Effector CD4-positive, alpha-beta T cell (primary cell): ENCODE measurements around the gene ARHGAP33.

Source experiments
- DNase-seq: peaks from one replicate; pipeline ENCODE4 v3.0.0-alpha.2; 2020

The ARHGAP33 gene

DNA sequence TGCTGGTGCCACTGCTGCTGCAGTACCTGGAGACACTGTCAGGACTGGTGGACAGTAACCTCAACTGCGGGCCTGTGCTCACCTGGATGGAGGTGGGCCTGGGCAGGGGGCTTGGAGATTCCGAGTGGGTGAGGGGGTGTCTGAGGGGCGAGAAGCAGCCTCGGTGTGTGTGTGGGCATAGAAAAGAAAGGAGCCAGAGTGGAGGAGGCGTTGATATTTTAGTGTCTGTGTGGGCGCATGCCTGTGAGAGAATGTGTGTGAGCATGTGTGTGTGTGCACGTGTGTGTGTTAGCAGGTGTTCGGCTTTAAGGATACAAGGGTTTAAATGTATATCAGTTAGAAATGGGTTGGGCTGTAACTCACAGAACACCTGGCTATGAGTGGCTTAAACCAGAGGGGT is 3.7 kb downstream of the ARHGAP33 start:
- no peak for DNase-seq

DNA sequence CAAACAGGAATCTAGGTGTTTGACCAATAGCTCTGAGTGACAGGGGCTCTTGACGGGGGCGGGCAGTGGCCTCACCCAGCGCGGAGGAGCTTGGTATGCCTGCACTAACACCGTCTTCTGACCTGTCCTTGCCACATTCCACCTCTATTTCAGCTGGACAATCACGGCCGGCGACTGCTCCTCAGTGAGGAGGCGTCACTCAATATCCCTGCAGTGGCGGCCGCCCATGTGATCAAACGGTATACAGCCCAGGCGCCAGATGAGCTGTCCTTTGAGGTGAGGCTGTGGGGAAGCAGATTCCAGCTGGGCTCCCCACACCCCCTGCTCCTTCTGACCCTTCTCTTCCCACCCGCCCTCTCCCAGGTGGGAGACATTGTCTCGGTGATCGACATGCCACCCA is 4.7 kb downstream of the ARHGAP33 start:
- DNase-seq: no peak

DNA sequence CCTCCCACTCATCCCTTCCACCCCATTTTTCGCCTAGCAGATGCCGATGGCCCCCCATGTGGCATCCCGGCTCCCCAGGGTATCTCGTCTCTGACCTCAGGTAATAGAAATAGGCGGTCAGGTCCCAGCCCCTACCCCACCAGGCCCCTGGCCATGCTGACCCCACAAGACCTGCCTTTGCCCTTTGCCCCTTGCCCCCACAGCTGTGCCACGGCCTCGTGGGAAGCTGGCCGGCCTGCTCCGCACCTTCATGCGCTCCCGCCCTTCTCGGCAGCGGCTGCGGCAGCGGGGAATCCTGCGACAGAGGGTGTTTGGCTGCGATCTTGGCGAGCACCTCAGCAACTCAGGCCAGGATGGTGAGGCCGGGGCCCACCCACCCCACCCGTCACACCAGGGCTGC is 5.4 kb downstream of the ARHGAP33 start:
- no peak for DNase-seq

- no peak for DNase-seq
These were observed 6.3 kb downstream of the ARHGAP33 start for GRCh38 chr19:35781650-35782049.

DNA sequence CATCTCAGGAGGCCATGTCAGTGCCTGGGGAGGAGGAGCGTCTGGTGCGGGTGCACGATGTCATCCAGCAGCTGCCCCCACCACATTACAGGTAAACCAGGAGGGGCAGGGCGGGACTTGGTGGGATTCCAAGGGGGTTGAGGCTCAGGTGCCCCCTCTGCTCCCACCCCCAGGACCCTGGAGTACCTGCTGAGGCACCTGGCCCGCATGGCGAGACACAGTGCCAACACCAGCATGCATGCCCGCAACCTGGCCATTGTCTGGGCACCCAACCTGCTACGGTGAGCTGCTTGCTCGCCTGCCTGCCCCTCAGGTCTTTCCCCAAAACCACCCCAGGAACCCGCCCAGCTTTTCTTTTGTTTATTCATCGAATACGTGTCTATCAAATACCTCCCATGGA is 7.2 kb downstream of the ARHGAP33 start:
- no peak for DNase-seq

DNA sequence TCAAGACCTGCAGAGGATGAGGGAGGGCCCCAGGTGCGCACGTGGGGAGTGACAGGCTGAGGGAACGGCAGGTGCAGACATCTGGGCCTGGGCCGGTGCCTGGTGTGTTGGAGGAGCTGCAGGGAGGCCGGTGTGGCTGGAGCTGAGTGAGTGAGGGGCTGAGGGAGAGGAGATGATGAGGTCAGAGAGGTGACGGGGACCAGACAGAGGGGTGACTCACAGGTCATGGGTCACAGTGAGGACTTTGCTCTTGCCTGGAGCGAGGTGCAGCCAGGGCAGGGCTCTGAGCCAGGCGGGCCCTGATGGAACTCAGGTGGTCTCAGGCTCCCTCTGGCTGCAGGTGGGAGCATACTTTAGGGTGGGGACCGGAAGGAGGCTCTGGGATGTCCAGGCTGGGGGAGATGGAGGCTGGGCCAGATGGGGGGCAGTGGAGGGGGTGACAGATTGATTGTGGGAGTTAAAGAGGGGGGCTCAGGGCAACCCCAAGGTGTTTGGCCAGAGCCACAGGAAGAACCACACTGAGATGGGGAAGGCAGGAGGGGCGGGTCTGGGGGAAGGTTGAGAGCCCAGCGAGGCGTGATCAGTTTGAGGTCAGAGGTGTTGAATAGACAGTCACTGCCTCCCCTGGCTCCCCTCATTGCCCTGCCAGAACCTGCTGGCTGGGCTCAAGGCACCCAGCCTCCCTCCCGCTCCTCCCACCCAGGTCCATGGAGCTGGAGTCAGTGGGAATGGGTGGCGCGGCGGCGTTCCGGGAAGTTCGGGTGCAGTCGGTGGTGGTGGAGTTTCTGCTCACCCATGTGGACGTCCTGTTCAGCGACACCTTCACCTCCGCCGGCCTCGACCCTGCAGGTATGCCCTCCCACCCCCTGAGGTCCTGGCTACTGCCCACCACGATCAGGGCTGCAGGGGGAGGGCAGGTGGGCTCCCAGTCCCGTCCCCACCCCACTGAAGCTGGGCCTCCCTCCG is 8.4 kb downstream of the ARHGAP33 start:
- no peak for DNase-seq

DNA sequence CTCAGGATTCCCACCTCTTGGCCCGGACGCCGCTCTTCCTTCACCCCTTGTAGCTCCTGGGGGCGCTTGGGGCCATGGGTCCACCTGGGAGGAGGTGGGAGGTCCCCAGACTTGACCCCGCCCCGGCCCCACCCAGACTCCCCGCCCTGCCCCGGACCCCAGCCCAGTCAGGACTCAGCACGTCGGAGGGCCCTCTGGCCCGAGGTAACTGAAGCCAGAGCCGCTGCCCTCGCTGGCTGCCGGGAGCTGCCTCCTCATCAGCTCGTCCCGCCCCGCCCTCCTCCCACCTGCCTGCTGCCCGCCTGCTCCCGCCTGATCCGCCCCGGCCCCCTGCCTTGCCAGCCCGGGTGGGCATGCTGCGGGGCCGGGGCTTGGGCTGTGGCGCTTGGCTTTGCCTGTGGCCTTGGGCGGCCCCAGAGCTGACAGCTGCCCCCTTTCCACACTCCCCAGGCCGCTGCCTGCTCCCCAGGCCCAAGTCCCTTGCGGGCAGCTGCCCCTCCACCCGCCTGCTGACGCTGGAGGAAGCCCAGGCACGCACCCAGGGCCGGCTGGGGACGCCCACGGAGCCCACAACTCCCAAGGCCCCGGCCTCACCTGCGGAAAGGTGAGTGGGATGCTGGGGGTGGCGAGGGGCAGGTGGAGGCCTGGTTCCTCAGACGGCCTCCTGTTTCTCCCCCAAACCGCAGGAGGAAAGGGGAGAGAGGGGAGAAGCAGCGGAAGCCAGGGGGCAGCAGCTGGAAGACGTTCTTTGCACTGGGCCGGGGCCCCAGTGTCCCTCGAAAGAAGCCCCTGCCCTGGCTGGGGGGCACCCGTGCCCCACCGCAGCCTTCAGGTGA is 9.4 kb downstream of the ARHGAP33 start:
- no peak for DNase-seq

DNA sequence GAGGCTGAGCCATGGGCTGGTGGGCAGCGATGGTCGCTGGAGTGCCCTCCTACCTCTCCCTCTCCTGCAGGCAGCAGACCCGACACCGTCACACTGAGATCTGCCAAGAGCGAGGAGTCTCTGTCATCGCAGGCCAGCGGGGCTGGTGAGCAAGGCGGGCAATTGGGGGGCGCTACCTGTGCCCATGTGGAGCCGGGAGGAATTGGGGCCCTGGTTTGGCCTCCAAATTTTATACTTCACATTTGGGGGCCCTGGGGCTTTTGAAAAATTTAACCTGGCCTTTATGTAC is 9.9 kb downstream of the ARHGAP33 start:
- no peak for DNase-seq

- no peak for DNase-seq
These were observed 11.2 kb downstream of the ARHGAP33 start for GRCh38 chr19:35786299-35787160.

DNA sequence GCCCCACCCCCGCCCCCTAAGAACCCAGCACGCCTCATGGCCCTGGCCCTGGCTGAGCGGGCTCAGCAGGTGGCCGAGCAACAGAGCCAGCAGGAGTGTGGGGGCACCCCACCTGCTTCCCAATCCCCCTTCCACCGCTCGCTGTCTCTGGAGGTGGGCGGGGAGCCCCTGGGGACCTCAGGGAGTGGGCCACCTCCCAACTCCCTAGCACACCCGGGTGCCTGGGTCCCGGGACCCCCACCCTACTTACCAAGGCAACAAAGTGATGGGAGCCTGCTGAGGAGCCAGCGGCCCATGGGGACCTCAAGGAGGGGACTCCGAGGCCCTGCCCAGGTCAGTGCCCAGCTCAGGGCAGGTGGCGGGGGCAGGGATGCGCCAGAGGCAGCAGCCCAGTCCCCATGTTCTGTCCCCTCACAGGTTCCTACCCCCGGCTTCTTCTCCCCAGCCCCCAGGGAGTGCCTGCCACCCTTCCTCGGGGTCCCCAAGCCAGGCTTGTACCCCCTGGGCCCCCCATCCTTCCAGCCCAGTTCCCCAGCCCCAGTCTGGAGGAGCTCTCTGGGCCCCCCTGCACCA is 11.9 kb downstream of the ARHGAP33 start:
- DNase-seq: no peak

DNA sequence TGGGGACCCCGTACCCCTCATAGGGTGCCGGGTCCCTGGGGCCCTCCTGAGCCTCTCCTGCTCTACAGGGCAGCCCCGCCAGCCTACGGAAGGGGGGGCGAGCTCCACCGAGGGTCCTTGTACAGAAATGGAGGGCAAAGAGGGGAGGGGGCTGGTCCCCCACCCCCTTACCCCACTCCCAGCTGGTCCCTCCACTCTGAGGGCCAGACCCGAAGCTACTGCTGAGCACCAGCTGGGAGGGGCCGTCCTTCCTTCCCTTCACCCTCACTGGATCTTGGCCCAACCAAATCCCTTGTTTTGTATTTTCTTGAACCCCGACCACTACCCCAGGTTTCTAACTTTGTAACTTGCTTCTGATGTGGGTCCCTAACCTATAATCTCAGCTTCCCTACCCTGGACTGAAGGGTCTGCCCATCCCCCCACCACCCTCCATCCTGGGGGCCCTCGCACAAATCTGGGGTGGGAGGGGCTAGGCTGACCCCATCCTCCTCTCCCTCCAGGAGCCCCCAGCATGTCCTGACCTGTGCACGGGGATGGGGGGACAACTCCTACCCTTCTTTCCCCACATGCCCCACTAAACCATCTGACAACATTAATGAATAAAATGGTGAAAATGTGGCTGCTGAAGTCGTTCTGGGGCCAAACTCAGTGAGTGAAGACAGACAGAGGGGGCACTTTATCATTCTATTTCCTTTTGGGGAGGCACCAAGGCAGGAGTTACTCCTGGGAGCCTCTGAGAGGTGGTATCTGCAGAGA is 13.0 kb downstream of the ARHGAP33 start:
- DNase-seq: no peak

- no peak for DNase-seq
These were observed 14.0 kb downstream of the ARHGAP33 start for GRCh38 chr19:35789195-35789977.

GRCh38 chr19:35789978-35790944 is 14.9 kb downstream of the ARHGAP33 start:
- no peak for DNase-seq

- DNase-seq: no peak
These were observed 15.8 kb downstream of the ARHGAP33 start for GRCh38 chr19:35790981-35791813.

- DNase-seq: no peak
These were observed 16.5 kb downstream of the ARHGAP33 start for GRCh38 chr19:35791814-35792279.

- DNase-seq: no peak
These were observed 16.9 kb downstream of the ARHGAP33 start for GRCh38 chr19:35792312-35792711.

DNA sequence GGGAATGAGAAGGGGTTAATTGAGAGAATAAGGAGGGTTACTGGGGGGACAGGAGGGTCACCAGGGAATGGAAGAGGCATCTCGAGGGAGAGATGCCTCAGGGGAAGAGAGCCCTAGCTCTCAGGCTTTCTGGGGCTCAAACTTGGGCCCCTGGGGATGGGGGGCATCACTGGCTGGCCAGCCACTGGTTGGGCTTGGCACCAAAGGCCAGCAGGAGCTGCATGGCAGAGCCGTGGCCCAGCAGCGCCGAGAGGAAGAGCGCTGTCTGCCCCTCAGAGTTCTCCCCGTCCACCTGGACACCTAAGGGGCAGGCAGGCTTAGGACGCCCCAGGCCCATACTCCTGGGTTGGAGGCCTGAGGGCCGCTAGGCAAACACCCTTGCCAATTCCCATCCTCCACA is 17.5 kb downstream of the ARHGAP33 start:
- no peak for DNase-seq

GRCh38 chr19:35793381-35794165 is 18.2 kb downstream of the ARHGAP33 start:
- no peak for DNase-seq
